ENCODE results near the gene SAMD11. TPM values are rescaled to one million over a fixed set of nuclear protein-coding genes. Genes with fewer than 3 reads are reported as not detected.
A peak's percentile ranks its signal among the peaks of the same experiment; 100 is the strongest.

Gene SAMD11
- total RNA-seq, 1 donor from 2014 or later = 6.0 TPM

- Mint-ChIP-seq H3K4me1 (ENCODE audit: low read depth, unreplicated experiment) (no peaks in the 10 kb centered on the region), H3K4me3 (ENCODE audit: unreplicated experiment) (peak overlapping the region; percentile 72), H3K36me3 (ENCODE audit: low read depth, unreplicated experiment) (peaks cover 4% of the 10 kb centered on the region), H3K27ac (ENCODE audit: unreplicated experiment) (no peak overlapping the region), H3K9me3 (ENCODE audit: unreplicated experiment) (no peaks in the 10 kb centered on the region), H3K27me3 (ENCODE audit: low read depth, unreplicated experiment) (peaks cover 15% of the 10 kb centered on the region)
- FAIRE-seq (no peak), DNase-seq (ENCODE audit: low read depth) (peak; percentile 43)
- no peak for TF ChIP-seq EZH2 (IDR thresholded peaks at IDR 0.05; ENCODE audit: insufficient read depth, low read length)
- no peak for TF ChIP-seq CTCF (IDR thresholded peaks at IDR 0.05; ENCODE audit: insufficient read depth, low read depth, low read length)
- Histone ChIP-seq H2AFZ (ENCODE audit: low read depth, low read length) (peak overlapping the region; percentile 89), H3K9ac (ENCODE audit: low read length) (peak overlapping the region; percentile 83), H3K79me2 (ENCODE audit: insufficient read depth, low read length) (no peaks in the 10 kb centered on the region), H3K27me3 (ENCODE audit: insufficient read depth, low read length) (no peaks in the 10 kb centered on the region), H4K20me1 (ENCODE audit: insufficient read depth, low read length) (peaks cover 6% of the 10 kb centered on the region), H3K27ac (ENCODE audit: low read depth, low read length) (peak overlapping the region; percentile 80), H3K4me1 (ENCODE audit: insufficient read depth, low read length) (peaks cover 23% of the 10 kb centered on the region), H3K4me3 (ENCODE audit: insufficient read depth, low read depth, low read length) (peak overlapping the region; percentile 64), H3K36me3 (ENCODE audit: insufficient read depth, low read length) (peaks cover 5% of the 10 kb centered on the region), H3K4me2 (ENCODE audit: low read length) (peak overlapping the region; percentile 99), H3K9me3 (ENCODE audit: insufficient read depth, low read depth, low read length) (no peaks in the 10 kb centered on the region)
These were observed 43.1 kb downstream of the SAMD11 start for GRCh38 chr1:966704-967300.

DNA sequence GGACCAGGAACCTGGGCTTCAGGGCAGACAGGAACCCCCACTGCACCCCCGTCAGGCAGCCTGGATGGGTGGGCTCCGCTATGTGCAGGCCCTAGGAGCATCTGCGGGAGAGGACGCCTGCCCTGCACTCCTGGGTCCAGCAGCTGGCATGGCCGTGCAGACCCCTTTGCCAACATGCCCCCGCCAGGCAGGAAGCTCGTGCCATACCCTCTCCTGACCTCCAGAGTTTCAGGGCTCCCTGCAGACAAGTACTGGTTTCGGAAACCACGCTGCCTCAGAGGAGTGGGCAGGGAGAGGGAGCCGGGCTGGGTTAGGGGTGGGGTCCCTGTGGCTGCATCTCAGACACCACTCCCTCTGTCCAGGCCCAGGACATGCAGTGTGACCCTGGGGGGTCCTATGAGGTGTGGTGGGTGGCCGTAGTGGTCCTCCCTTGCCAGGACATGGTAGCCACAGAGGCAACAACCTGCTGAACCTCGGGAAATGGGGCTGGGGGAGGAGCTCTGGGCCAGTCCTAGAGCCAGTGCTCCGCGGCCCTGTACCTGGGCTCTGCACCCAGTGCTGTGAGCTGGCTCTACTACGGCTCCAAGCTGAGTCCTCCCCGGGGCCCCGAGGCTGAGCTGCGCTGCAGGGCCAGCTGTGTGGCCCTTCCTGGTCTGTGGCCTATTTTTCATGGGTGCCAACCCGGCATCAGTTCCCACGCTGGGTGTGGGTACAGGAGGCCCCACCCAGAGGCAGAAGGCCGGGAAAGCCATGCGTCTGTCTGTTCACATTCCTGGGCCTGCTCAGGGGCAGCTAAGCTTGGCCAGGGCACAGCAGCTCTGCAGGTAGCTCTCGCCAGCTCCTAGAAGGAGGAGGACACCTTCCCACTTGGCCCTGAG is 44.0 kb downstream of the SAMD11 start:
- no peak for TF ChIP-seq CTCF (IDR thresholded peaks at IDR 0.05; ENCODE audit: insufficient read depth, low read depth, low read length)
- no peak for TF ChIP-seq EZH2 (IDR thresholded peaks at IDR 0.05; ENCODE audit: insufficient read depth, low read length)
- H3K36me3 Mint-ChIP-seq (ENCODE audit: low read depth, unreplicated experiment) = peaks cover 4% of the 10 kb centered on the region
- no peak overlapping the region for H3K4me3 Mint-ChIP-seq (ENCODE audit: unreplicated experiment)
- Histone ChIP-seq H3K9ac (ENCODE audit: low read length) (peak overlapping the region; percentile 83), H3K9me3 (ENCODE audit: insufficient read depth, low read depth, low read length) (no peaks in the 10 kb centered on the region), H3K27ac (ENCODE audit: low read depth, low read length) (no peak overlapping the region), H3K79me2 (ENCODE audit: insufficient read depth, low read length) (no peaks in the 10 kb centered on the region), H3K27me3 (ENCODE audit: insufficient read depth, low read length) (no peaks in the 10 kb centered on the region), H4K20me1 (ENCODE audit: insufficient read depth, low read length) (peaks cover 6% of the 10 kb centered on the region), H3K36me3 (ENCODE audit: insufficient read depth, low read length) (no peaks in the 10 kb centered on the region), H3K4me3 (ENCODE audit: insufficient read depth, low read depth, low read length) (no peak overlapping the region), H3K4me2 (ENCODE audit: low read length) (peak overlapping the region; percentile 99), H2AFZ (ENCODE audit: low read depth, low read length) (no peak overlapping the region), H3K4me1 (ENCODE audit: insufficient read depth, low read length) (peaks cover 23% of the 10 kb centered on the region)
- peaks cover 15% of the 10 kb centered on the region for H3K27me3 Mint-ChIP-seq (ENCODE audit: low read depth, unreplicated experiment)
- no peaks in the 10 kb centered on the region for H3K4me1 Mint-ChIP-seq (ENCODE audit: low read depth, unreplicated experiment)
- DNase-seq (ENCODE audit: low read depth) (no peak), FAIRE-seq (no peak)
- no peaks in the 10 kb centered on the region for H3K9me3 Mint-ChIP-seq (ENCODE audit: unreplicated experiment)
- H3K27ac Mint-ChIP-seq (ENCODE audit: unreplicated experiment) = no peak overlapping the region

Measured in astrocyte (in vitro differentiated cells and primary cell).